ENCODE data around the gene DNAH7.

Gene DNAH7

DNA sequence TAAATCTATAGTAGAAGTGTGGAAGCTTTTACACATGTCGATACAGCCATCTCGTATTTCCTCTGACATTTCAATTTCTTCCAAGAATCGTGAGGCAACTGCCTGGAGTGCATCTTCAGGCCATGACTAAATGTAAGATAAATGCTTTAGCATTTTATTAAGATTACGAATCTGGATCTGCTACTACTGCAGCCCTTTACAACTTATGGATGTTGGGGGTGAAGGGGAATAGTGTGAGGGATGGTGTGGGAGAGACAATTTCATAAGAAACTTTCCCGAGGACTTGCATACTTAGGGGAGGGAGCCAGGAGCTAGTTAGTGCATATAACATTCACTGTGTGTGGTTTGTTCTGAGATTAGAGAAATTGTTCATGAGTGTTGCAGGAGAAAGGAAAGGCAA is 206.8 kb downstream of the DNAH7 start:
- DNase-seq, result no peak

DNA sequence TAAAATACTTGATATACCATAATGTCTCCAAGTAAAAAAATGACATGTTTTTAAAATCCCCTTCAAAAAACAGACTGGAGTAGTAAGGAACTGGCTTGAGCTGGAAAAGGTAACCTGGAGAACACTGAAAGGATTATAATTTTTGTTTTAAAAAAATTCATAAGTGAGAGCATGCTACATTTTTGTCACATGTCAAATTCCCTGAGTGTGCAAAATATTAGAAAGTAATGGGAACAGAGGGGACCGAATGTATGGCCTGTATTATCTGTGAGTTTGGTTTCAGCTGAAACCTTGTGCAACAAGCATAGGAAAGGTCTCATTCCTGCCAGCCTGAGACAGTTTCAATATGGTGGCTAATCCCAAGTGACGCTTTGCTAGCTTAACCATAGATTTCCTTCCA is 209.1 kb downstream of the DNAH7 start:
- DNase-seq, result no peak

DNA sequence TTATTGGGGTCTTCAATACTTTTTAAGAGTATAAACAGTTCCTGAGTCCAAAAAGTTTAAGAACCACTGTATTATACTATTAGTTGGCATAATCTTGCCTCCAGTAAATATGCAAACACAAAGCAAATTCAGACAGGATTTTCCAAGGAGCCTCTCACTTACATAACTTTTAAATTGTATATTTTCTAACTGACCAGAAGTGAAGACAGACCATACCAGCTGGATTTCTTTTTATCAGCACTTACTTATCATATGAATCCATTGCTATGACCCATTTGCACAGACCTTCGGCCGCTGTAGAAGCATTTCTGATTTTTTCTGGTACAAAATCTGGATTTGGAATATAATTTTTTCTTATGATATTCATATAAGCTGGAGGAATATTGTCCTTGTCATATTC is 211.5 kb downstream of the DNAH7 start:
- no peak for DNase-seq

GRCh38 chr2:195850764-195851163 is 217.9 kb downstream of the DNAH7 start:
- DNase-seq, result no peak

GRCh38 chr2:195848119-195848899 is 220.3 kb downstream of the DNAH7 start:
- DNase-seq, result peak in 2 of 4 experiments; percentile 4 to 19

GRCh38 chr2:195842932-195843331 is 225.7 kb downstream of the DNAH7 start:
- DNase-seq, result no peak

DNA sequence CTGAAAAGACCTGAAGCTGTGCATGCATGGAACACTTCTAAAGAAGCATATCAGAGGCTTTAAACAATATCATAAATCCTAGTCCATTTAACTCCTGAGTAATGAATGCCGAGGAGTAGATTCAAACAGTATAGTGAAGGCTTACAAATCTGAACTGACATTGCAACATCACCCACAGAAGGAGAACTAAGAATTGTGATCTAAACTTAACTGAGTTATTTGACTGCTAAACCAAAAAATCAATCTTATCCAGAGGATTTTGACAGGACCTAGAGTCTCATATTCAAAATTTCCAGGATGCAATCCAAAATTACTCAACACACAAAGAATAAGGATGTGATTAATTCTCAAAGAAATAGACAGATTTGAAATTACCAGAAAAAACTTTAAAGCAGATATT is 230.6 kb downstream of the DNAH7 start:
- peak; percentile 9 to 64 (median 42) for DNase-seq

- no peak for DNase-seq
Observed at GRCh38 chr2:195836002-195836401, 232.6 kb downstream of the DNAH7 start.

- DNase-seq, result no peak
Observed at GRCh38 chr2:195834836-195835235, 233.8 kb downstream of the DNAH7 start.

GRCh38 chr2:195830968-195831950 is 237.4 kb downstream of the DNAH7 start:
- no peak for DNase-seq

- DNase-seq, result no peak
Observed at GRCh38 chr2:195824478-195824877, 244.2 kb downstream of the DNAH7 start.

GRCh38 chr2:195823206-195823605 is 245.4 kb downstream of the DNAH7 start:
- DNase-seq, result no peak

- DNase-seq, result no peak
Observed at GRCh38 chr2:195821566-195821932, 247.1 kb downstream of the DNAH7 start.

GRCh38 chr2:195820867-195821565 is 247.6 kb downstream of the DNAH7 start:
- no peak for DNase-seq

GRCh38 chr2:195820373-195820772 is 248.3 kb downstream of the DNAH7 start:
- peak; percentile 17 to 68 (median 45) for DNase-seq

DNA sequence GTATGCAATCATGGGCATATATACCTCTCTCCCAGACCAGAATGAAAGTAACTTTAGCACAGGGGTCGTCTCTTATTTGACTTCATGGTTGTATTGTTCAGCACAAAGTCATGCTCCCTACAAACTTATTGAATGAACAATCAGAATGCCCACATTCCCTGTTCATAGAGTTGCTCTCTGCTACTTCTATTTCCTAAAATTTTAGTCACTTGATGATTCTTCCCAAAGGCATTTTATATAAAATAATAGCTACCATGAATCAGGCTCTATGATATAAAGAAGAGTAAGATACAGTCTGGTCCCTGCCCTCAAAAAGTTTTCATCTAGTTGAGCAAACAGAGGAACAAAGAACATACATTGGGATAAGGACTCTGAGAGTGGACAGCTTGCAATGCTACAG is 249.4 kb downstream of the DNAH7 start:
- DNase-seq, result no peak

- DNase-seq, result no peak
Observed at GRCh38 chr2:195818526-195818925, 250.1 kb downstream of the DNAH7 start.

GRCh38 chr2:195818106-195818505 is 250.5 kb downstream of the DNAH7 start:
- DNase-seq, result no peak

DNA sequence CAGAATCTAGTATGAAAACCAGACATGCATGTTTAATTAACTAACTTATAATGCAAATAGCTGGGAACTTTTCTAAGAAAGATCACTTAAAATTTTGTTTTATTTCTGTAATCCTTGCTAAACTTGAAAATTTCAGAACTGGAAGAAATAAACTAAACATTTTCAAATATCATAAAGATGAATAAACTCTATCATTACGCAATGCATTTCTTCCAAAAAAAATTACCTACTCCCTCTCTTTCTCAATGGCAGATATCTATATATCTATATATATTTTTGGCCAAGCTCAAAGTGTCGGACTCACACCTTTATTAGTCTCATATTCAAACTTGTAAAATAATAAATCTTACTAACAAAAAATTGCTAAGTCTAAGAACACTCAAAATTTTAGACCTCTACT is 253.6 kb downstream of the DNAH7 start:
- no peak for DNase-seq

GRCh38 chr2:195813421-195813820 is 255.2 kb downstream of the DNAH7 start:
- DNase-seq, result no peak

DNA sequence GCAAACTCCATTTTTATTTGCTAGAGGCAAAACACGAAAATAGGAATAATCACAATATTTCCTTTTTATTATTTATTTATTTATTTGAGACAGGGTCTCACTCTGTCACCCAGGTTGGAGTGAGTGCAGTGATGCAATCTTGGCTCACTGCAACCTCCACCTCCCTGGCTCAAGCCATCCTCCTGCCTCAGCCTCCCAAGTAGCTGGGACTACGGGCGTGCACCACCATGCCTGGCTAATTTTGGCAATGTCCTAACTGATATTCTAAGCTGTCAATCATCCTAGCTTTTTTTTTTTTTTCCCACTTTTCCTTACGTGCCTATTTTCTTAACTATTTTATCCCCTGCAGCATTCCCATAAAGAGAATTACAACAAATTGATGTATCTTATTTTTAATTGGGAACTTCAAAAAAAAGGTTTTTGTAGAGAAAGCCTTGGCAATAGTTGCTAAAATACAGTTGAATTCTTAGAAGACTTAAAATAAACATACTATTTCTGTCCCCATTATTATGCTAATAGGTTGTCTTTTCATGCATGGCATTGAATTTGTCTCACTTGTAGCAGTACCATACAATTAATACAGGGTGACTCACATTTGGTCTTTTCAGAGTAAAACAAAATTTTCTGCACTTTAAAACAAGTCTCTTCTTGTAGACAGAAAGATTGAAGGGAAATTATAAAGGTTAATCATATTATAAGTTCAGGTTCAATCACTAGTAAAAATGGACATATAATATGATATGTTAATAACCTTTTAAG is 258.1 kb downstream of the DNAH7 start:
- DNase-seq, result no peak

- DNase-seq, result no peak
Observed at GRCh38 chr2:195808189-195808588, 260.4 kb downstream of the DNAH7 start.
